ENCODE measurements around the gene MFSD6L.
"Not testable (repeated sequence)": the region's sequence is repeated elsewhere in the genome, so short reads cannot be mapped to it uniquely, and the experiment has no call there.

The MFSD6L gene

DNA sequence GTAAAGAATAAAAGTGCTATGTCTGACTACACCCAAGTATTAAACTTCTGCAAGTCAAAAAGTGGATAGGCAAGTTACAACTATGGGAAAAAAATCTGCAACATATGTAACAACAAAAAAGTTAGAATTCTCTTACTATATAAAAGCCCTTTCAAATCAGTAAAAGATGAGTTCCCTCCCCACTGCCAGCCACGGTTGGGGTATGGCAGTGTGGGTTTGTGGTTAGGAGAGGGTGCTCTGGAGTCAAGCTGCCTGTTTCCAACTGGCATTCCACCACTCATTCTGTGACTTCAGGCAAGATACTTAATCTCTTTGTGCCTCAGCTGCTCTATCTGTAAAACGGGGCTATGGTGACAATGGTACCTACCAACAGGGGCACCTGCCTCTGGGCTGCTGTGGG is 26.6 kb upstream of the MFSD6L start:
- no peak for DNase-seq (ENCODE audit: low spot score)

DNA sequence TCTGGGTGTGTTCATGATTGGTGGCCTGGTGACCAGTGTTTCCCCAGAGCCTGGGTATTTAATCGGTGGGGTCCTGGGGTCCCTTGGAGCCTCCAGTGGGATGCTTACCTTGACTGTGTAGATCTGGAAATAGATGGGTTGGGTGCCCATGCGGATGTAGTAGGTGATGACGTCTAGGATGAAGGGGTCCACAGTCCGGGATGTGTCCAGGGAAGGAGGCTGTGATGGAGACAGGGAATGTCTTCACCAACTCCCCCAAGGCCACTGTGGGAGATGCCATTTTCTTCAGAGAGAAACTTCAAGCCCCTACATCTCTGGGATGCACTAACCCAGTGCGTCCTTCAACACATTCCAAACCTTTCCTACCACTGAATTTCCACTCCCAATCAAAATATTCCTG is 24.1 kb upstream of the MFSD6L start:
- no peak for DNase-seq (ENCODE audit: low spot score)

DNA sequence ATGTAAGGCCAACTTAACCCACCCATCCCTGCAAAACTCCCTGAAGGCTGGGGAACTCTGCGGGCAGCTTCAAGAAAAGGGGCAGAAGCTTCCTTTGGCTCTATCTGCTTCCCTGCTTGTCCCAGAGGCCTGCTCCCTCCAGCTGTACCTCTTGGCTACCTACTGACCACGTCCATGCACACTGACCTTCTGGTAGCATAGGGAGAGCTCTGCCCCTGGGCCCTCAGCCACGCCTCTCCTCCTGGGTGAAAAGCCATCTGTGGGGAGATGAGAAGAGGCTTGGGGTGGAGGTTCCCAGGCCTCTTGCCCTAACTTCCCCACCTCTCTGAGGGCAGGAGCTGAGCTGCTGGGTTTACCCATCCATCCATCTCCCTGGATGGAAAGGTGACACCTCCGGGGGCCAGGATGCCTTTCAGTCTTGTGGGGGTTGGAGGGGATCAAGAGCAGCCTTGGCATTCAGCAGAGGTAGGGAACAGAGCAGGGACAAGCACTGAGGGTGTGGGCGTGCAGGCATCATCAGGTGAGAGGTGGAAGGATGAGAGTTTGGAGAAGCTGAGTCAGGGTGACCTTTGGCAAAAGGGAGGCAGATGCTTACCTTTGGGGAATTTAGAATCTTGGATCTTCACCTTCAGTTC is 23.4 kb upstream of the MFSD6L start:
- no peak for DNase-seq (ENCODE audit: low spot score)

DNA sequence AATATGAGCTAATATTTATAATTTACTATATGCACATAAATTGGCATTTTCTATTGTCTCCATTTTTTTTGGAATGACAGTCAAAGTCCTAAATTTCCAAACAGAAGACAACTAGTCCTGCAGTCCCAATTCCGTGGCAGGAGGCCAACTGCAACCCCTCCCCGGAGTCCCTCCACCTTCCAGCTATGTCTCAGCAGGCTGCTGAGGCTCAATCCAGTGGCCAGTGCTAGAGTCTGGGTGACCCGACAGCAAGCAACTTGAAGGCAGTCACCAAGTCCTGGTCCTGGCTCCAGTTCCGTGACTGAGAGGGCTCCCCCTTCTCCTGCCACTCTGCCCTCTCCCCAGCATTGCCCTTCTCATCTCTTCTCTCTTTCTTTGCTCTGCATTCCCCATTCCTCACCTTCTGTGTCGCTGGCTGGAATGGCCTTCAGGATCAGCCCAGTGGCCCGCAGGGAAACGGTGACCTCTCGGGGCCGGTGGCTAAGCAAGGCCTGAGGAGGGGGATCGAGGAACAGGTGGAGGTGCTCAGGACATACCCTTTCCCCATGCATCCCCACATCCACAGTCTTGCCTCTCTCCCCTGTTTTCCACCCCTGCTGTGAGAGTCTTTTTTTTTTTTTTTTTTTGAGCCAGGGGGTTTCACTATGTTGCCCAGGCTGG is 22.4 kb upstream of the MFSD6L start:
- no peak for DNase-seq (ENCODE audit: low spot score)

DNA sequence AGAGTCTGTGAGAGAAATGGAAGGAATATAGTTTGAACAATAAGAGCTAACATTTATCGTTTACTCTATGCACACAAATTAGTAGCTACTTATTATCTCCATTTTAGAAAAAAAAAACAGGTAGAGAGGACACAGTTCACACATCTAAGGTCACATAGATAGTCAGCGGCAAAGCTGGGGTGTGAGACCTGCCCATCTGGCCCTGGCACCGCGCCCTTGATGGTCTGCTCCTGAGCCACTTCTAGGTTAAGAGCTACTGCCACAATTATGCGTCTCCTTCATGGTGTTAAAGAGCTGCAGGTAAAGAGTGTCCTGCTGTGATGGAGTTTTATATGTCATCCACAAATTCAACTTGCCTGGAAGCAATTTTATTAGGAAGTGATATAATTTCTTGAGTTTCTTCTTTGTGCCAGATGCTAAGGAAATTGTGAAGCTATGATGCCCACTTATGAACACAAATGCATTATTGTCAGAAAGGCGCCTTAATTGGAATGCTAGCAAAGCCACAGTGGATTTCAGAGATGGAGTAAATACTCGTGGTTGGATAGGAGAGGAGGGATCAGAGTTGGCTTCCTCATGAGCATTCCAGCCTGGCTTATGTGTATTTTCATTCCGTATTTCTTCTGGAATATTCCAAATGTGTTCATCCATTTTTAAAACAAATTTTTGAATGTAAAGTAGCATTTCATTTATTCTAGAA is 21.3 kb upstream of the MFSD6L start:
- no peak for DNase-seq (ENCODE audit: low spot score)

DNA sequence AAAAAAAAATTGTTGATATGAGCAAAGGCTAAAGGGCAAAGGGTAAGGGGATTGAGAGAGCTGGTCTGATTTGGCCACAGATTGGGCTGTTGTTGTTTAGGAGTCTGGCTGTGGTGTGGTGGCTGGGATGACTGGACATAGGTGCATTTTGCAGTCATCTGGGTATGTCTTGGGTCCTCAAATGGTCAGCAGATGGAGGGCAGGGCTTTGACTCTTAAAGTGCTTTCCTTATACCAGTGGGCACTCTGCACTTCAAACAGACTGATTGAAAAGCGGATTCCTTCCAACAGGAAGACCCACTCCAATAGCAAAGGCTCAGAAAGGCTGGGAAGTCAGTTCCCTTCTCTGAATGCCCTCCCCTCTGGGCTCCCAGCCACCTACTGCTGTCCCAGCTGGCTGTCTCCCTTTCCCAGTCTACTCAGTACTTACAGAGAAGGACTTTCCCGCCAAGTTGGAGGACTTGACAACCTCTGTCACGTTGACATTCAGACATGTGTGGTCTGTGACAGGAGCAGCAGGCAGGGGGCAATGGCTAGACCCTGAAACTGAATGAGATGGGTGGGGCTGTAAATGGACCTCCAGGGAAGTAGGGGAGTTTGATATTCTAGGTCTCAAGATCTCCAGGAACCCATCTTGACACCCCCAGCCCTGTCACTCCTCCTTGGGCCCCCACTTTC is 19.6 kb upstream of the MFSD6L start:
- no peak for DNase-seq (ENCODE audit: low spot score)

DNA sequence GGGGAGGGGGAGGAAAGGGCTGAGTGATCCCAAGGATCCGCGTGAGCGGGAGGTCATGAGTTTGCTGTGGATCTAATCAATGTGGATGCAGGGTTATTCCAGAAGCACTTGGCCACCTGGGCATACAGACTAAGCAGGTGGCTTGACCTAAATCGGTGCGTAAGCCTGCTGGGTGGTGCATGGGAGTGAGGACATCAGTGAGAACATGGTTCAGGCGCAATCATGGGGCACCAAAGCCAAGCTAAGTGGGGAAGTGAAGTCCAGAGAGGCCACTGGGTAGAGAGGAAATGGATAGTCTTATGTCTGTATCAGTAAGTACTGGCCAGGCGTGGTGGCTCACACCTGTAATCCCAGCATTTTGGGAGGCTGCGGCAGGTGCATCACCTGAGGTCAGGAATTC is 18.9 kb upstream of the MFSD6L start:
- no peak for DNase-seq (ENCODE audit: low spot score)

DNA sequence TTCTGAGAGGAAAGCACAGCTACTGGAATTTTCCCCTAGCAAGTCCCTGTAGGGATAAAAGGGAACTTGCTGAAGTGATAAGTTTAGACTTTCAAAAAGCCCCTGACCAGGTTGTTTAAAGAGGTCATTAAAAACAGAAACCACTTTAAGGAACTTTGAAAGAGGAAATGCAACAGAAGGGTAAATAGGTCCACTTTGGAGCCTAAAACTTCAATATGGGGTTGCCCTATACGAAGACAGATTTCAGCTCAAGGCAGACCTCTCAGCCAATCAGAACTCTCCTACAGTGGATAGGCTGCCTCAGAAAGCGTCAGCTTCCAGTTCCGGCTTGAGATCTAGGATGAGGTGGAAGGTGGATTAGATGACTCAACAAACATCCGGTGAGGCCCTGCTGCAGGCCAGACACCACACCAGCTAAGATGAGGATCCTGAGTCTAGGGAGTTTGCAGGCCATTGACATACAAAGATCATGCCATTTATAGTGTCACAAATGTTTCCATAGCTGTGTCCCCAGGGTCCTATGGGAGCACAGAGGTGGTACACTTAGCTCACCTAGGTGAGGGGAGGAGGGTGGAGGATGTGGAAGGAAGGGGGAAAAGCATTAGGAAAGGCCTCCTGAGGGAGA is 7.9 kb upstream of the MFSD6L start:
- peak; percentile 16 for DNase-seq (ENCODE audit: low spot score)

DNA sequence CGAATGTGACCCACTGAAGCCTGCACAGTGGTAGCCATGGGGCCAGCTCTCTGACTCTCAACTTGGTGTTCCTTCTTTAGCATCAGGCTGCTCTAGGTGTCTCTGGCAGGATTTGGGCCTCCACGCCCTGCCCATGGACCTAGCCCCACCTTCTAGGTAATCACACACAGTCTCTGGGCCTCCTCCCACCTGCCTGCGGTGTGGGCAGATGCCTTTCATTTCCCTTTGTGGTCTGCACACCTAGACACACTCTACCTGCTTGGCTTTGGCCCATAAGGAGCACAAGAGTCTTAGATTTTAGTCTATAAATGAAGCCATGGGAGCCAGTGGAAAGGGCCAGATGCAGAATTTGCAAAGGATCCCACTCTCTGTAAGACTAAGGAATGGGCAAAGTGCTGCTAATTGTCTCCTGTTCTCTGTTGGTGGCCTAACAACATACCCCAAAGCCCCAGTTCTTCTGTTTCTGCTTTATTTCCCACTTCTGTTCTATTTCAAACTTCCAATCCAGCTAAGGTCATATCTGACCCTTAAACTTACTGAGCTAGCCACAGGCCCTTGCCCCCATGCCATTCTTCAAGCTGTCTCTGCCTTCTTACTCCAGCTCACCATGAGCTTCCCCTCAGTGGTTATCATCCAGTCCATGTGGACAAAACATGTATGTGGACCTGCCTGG is 7.2 kb upstream of the MFSD6L start:
- DNase-seq (ENCODE audit: low spot score), result no peak

DNA sequence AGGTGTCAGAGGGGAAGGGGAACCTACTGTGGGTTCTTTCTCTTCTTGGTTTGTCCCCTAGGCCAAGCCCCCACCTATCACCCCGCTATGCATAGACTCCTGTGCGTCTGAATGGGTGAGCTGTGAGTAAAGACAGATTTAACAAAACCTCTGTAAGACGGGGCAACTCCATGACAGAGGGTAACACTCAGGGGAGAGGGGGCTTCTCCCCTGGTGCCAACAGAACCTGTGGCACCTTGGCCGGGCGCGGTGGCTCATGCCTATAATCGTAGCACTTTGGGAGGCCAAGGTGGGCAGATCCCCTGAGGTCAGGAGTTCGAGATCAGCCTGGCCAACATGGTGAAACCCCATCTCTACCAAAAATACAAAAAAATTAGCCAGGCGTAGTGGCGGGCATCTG is 6.2 kb upstream of the MFSD6L start:
- DNase-seq (ENCODE audit: low spot score), result not testable (repeated sequence)

DNA sequence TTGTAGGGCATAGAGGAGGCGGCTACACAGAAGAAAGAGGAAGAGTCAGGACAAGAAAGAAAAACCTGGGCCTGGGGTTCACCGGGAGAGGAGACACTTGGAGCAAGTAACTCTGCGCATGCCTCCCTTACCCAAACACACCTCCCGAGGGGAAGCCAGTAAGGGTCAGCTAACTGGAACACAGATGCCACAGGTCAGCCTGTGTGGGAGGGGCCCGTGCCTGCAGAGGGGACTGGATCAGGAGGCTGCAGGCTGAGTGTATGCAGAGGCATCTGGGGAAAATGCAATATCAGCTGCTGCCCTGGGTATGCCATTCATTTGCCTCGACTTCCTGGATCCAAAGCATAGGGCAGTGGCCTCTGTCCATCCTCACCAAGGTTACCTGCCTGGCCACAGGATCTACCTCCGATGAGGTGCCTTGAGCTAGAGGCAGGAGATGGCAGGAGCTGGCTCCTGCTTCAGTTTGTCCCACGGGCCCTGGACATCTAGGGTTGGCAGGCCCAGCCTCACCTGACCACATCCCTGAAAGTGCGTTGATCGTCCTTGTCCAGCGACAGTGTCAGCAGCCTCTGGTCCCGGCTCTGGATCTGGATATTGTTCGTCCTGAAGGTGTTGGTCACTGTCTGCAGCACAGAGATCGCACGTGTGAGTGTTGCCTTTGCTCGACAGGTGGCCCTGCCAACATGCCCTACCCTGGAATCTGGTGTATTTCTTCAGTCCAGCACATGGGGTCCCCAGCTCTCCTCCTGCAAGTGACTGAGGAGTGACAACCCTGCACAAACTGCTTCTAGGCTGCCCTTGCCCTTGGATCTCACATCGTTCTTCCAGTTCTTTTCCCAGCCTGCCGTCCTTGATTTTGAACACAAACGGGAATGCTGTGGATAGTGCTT is 4.6 kb upstream of the MFSD6L start:
- DNase-seq (ENCODE audit: low spot score), result no peak

DNA sequence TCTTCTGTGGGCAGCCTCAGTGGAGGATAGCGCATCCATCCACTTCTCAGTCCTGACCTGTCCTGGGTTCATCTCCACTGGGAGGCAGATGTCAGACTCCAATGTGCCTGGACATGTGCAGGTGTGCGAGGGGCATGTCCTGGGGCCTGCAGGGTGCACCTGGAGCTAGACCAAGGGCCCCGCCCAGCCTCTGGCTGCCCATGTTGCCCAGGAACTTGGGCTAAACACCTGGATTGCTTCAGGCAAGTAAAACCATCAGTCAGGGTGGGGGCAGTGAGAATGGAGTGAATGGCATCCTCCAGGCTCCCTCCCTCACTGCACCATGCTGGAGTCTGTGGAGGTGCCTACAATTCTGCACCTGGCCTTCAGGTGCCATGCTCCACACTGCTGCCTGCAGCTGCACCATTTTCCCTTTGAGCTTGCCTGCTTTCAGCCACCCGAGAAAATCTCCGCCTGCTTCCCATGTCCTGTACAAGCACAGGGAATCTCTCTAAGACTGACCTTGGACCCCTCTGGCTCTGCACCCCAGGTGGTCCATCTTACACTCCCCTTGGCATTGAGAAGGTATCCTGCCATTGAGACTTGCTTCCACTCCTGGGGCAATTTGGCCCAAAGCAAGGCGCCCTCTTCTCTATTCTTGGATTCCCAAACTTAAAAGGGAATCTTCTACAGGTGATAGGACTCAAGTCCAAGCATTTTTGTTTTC is 2.1 kb upstream of the MFSD6L start:
- no peak for DNase-seq (ENCODE audit: low spot score)

DNA sequence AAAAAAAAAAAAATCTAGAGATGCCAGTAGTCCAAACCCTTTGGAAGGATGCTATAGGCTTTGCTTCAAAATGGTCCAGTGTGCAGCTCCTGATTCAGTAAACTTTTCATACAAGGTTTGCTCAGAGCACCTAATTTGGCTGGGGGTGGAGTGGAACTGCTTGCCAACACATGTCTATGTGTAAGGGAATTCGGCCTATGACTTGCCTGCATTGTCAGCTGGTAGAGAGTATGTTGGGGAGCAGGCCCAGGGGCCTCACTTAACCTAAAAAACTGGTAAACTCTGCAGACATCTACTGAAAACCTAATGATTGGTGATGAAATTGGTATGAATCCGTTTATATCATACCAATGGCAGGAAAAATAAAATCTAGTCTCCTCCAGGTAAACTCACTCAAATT is 1.5 kb upstream of the MFSD6L start:
- DNase-seq (ENCODE audit: low spot score), result no peak

DNA sequence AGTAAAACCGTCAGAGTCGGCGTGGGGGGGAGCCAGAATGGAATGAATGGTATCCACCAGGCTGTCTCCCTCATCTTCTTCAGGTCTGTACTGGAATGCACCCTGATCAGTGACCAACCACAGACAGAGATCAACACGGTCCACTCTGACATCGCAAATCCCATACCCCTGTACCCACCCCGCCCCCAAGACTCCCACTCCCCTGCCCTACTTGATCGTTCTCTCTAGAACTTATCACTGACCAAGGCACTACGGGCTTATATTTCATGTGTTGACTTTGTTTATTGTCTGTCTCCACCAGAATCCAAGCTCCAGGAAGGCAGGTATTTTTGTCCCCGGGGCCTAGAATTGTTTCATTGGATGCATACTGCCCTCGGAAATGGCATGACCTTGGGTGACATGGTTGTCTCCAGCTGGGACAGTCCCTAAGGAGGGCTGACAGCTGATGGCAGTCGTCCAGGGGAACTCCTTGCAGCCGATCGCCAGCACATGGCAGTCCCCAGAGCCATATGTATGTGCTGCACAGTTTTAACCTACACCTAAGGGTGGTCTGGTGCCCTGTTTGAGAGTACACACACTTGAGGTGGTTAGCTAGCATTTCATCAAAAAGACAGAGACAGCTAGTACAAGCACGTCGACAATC is 526 bp upstream of the MFSD6L start:
- no peak for DNase-seq (ENCODE audit: low spot score)

DNA sequence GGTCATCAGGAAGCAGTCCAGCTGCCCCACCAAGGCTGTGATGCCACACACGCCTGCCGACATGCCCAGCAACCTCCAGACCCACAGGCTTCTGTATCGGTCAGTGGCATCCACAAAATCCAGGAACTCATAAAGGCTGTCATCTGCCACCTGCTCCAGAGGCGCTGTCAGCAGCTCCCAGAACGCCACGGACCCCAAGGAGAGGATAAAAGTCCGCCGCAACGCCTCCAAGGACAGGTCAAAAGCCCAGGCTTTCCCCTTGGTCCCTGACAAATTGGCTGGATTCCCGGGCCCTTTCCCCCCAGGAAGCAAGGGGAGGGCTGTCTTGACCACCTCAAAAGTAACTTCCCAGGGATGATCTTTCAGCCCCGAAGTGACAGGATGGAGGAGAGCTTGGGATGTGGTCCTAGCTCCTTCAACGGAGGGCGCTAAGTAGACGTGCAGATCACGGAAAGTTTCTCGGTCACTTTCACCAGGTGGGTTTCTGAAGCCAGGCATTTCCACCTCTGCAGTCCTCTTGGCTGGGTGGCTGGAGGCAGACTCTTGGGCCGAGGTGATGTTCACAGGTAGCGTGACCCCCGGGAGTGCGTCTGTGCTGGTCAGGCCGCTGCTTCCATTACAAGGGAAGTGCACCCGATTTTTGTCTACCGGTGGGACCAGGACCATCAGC is 854 bp downstream of the MFSD6L start:
- DNase-seq (ENCODE audit: low spot score), result no peak

DNA sequence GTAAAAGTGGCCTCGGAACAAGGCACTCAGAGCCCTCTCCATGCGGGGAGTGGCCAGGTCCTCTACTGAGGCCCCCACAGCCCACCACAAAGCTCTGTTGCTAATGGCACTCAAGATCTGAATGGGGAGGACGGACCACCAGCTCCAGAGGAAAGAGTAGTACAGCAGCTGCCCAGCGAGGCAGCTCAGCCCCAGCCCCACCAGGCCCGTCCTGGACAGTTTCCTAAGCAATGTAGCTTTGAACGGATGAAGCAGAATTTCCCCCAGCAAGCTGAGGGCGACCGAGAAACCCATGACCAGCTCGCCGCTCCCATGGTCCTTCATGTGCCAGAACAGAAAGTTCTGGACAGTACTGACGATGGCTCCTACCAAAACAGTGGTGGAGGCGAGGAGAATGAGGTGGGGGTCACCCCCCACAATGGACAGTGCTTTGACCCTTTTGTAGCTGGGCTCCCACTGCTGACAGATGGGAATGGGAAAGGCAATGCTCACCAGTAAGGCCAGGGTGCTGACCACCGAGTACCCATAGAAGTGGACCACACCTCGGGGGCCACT is 1.5 kb downstream of the MFSD6L start:
- DNase-seq (ENCODE audit: low spot score), result no peak

DNA sequence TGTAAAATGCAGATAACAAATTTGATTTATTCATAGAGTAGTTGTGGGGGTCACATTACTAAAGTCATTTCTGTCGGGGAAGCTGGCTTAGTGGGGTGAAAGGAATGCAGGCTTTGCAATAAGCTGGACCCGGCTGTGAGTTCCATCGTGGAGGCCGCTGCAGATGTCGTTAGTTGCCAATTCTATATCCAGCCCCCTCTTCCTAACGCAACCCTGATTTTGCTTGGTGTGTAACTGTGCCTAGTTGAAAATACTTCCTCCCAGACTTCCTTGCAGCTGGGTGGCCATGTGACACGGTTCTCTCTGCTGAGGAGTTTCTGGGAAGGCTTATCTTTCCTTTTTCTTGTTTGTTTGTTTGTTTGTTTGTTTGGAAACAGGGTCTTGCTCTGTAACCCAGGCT is 4.5 kb downstream of the MFSD6L start:
- peak; percentile 2 for DNase-seq (ENCODE audit: low spot score)

DNA sequence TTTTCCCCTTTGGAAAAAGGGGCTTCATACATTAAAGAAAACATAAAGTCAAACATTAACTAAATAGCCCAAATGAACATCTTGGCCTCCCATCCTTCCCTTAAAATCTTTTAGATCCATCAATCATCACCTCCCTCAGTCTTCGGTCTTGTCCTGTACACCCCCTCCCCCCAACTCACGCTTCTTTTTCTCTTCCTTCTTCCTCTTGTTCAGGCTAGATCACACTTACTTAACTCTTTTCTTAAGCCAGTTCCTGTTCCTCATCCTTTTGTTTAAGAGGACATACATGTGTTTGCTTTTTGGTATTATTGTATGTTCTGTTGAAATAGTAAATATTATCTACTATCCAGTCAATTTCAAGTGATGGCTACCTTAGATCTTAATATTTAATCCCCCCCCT is 5.5 kb downstream of the MFSD6L start:
- DNase-seq (ENCODE audit: low spot score), result no peak

DNA sequence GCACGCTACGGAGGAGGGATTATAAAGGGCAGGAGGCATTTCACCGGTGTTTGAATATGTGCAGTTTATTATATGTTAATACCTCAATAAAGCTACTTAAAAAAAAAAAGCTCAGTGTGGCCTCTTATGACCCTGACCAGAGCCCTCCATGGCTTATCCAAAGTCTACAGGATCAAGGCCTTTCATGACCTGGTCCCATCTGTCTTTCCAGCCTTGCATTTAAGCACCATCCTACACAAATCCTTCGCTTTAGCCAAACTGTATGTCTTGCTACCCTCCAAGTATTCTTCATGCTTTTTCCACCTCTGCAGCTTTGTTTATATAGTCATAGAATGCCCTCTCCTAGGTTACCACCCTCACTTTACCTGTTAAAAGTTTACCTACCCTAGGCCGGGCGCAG is 6.5 kb downstream of the MFSD6L start:
- no peak for DNase-seq (ENCODE audit: low spot score)

All from putamen (tissue), 1 donor.